ENCODE measurements around the gene CTTNBP2NL. TPM values are rescaled to one million over a fixed set of nuclear protein-coding genes. Genes with fewer than 3 reads are reported as not detected.
A peak's percentile ranks its signal among the peaks of the same experiment; 100 is the strongest.

Gene CTTNBP2NL
- total and polyA plus RNA-seq, 2 experiments from 2014 or later: 18.5 to 31.0 TPM

DNA sequence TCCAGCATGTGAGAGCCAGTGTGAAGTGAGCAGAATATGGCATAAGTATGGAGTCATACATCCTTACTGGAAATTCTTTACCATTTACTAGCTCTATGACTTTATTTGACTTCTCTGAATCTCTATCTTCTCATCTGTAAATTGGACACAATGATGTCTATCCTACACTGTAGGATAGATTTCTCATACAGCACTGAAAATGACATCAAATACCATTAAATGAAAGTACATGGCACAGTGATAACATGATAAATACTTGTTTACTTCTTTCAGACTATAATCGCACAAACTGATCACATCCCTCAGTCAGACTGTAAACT lies 1.3 kb upstream of the CTTNBP2NL start:
- peaks cover 22% of the 10 kb centered on the region; the same call in 1 of the 2 replicates for H4K20me1 ChIP-seq (replicated peaks; ENCODE audit: insufficient read depth)
- TF ChIP-seq JUNB (IDR thresholded peaks at IDR 0.05; ENCODE audit: unreplicated experiment) (no peak), CREB1 (CRISPR knock-in tag; IDR thresholded peaks at IDR 0.05; ENCODE audit: low read depth) (no peak), STAT1 (IDR thresholded peaks at IDR 0.05; ENCODE audit: unreplicated experiment) (no peak), NANOG (IDR thresholded peaks at IDR 0.05; ENCODE audit: borderline replicate concordance) (no peak), EZH2 (IDR thresholded peaks at IDR 0.05; ENCODE audit: low read depth, unreplicated experiment) (no peak), ZNF114 (CRISPR knock-in tag; IDR thresholded peaks at IDR 0.05) (no peak), EZH2phosphoT487 (IDR thresholded peaks at IDR 0.05; ENCODE audit: unreplicated experiment) (no peak), ZNF462 (CRISPR knock-in tag; IDR thresholded peaks at IDR 0.05) (no peak), ZNF331 (CRISPR knock-in tag; IDR thresholded peaks at IDR 0.05; ENCODE audit: low read depth) (no peak), POLR2AphosphoS5 (IDR thresholded peaks at IDR 0.05; ENCODE audit: low read depth) (no peak)
- TF ChIP-seq, protein P1, sequence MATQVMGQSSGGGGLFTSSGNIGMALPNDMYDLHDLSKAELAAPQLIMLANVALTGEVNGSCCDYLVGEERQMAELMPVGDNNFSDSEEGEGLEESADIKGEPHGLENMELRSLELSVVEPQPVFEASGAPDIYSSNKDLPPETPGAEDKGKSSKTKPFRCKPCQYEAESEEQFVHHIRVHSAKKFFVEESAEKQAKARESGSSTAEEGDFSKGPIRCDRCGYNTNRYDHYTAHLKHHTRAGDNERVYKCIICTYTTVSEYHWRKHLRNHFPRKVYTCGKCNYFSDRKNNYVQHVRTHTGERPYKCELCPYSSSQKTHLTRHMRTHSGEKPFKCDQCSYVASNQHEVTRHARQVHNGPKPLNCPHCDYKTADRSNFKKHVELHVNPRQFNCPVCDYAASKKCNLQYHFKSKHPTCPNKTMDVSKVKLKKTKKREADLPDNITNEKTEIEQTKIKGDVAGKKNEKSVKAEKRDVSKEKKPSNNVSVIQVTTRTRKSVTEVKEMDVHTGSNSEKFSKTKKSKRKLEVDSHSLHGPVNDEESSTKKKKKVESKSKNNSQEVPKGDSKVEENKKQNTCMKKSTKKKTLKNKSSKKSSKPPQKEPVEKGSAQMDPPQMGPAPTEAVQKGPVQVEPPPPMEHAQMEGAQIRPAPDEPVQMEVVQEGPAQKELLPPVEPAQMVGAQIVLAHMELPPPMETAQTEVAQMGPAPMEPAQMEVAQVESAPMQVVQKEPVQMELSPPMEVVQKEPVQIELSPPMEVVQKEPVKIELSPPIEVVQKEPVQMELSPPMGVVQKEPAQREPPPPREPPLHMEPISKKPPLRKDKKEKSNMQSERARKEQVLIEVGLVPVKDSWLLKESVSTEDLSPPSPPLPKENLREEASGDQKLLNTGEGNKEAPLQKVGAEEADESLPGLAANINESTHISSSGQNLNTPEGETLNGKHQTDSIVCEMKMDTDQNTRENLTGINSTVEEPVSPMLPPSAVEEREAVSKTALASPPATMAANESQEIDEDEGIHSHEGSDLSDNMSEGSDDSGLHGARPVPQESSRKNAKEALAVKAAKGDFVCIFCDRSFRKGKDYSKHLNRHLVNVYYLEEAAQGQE (IDR thresholded peaks at IDR 0.05; ENCODE audit: unreplicated experiment): no peak
- TF ChIP-seq, protein P2, sequence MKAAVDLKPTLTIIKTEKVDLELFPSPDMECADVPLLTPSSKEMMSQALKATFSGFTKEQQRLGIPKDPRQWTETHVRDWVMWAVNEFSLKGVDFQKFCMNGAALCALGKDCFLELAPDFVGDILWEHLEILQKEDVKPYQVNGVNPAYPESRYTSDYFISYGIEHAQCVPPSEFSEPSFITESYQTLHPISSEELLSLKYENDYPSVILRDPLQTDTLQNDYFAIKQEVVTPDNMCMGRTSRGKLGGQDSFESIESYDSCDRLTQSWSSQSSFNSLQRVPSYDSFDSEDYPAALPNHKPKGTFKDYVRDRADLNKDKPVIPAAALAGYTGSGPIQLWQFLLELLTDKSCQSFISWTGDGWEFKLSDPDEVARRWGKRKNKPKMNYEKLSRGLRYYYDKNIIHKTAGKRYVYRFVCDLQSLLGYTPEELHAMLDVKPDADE (IDR thresholded peaks at IDR 0.05): no peak
- TF ChIP-seq, protein P3, sequence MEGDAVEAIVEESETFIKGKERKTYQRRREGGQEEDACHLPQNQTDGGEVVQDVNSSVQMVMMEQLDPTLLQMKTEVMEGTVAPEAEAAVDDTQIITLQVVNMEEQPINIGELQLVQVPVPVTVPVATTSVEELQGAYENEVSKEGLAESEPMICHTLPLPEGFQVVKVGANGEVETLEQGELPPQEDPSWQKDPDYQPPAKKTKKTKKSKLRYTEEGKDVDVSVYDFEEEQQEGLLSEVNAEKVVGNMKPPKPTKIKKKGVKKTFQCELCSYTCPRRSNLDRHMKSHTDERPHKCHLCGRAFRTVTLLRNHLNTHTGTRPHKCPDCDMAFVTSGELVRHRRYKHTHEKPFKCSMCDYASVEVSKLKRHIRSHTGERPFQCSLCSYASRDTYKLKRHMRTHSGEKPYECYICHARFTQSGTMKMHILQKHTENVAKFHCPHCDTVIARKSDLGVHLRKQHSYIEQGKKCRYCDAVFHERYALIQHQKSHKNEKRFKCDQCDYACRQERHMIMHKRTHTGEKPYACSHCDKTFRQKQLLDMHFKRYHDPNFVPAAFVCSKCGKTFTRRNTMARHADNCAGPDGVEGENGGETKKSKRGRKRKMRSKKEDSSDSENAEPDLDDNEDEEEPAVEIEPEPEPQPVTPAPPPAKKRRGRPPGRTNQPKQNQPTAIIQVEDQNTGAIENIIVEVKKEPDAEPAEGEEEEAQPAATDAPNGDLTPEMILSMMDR (conservative IDR thresholded peaks at IDR 0.05; ENCODE audit: low read depth in 2 of 2): no peak
- H3K9me2 ChIP-seq (ENCODE audit: insufficient read depth): no peaks in the 10 kb centered on the region
- H2AFZ ChIP-seq: no peak overlapping the region
- peaks cover 31% of the 10 kb centered on the region for H3K4me1 ChIP-seq (ENCODE audit: insufficient read depth)
- peaks cover 35% of the 10 kb centered on the region for H3K79me2 ChIP-seq (replicated peaks; ENCODE audit: insufficient read depth)
- no peaks in the 10 kb centered on the region for H3K27me3 ChIP-seq (ENCODE audit: insufficient read depth)
- peak overlapping the region; percentile 53 for H3K4me2 ChIP-seq
- Mint-ChIP-seq H3K9me3 (no peaks in the 10 kb centered on the region), H3K27ac (peak overlapping the region; percentile 39), H3K4me3 (no peak overlapping the region), H3K27me3 (ENCODE audit: insufficient read depth, low read depth, poor library complexity) (peaks cover 2% of the 10 kb centered on the region), H3K4me1 (peaks cover 45% of the 10 kb centered on the region), H3K36me3 (ENCODE audit: low read depth) (no peaks in the 10 kb centered on the region)
- no peak overlapping the region for H3K4me3 ChIP-seq
- no peaks in the 10 kb centered on the region for H3F3A ChIP-seq (replicated peaks; ENCODE audit: low read depth)
- H3K36me3 ChIP-seq (ENCODE audit: insufficient read depth): no peaks in the 10 kb centered on the region
- ATAC-seq: no peak
- peak overlapping the region; percentile 86 for H3K27ac ChIP-seq (ENCODE audit: low read depth)
- DNase-seq (ENCODE audit: low spot score): no peak
